Pancreas (tissue), 10 donors: ENCODE data around the gene ZBTB49. TPM values are rescaled to one million over a fixed set of nuclear protein-coding genes. Genes with fewer than 3 reads are reported as not detected.

Experiments
- ATAC-seq, 4 donors: fragments of 200-7000 bp; cut with Tn5 transposase; one replicate each; pipeline versions ENCODE4 v1.8.0 to v1.9.1; 2020; ENCODE audit warnings: mild to moderate bottlenecking in 4 of 4, moderate library complexity in 4 of 4
- DNase-seq, 6 donors: peaks; one replicate each; pipeline ENCODE4 v3.0.0-alpha.2; 2020
- FAIRE-seq: peaks from 2 replicates; lab custom pipeline; 2012; peaks lifted over from hg19 to GRCh38; lab: Jason Lieb, UNC
- H3K27ac ChIP-seq, 4 donors: fragments of 200-600 bp; sonication (generic); 1 replicate in 3 of 4; 2 replicates in 1 of 4; pipeline versions ENCODE4 v1.5.0 to v1.8.0; 2020
- H3K27me3 ChIP-seq, 4 donors: fragments of 200-600 bp; one replicate each; pipeline ENCODE4 v1.8.0; 2021
- H3K36me3 ChIP-seq, 3 donors: fragments of 200-600 bp; sonication (generic) in 1 of 3; one replicate each; pipeline versions ENCODE4 v1.5.0 to v1.8.0; 2020 to 2021
- H3K4me1 ChIP-seq, 3 donors: fragments of 200-600 bp; one replicate each; pipeline ENCODE4 v1.8.0; 2021
- H3K4me3 ChIP-seq, 4 donors: fragments of 200-600 bp; sonication (generic) in 2 of 4; one replicate each; pipeline versions ENCODE4 v1.5.0 to v1.8.0; 2020 to 2021
- H3K9me3 ChIP-seq, 4 donors: fragments of 200-600 bp; one replicate each; pipeline ENCODE4 v1.8.0; 2021
- WGBS, 2 donors: extraction: QIAGEN DNeasy Blood & Tissue Kit; methylation state at CpG; one replicate each; pipeline ENCODE4 v1.1.7; 2013; 5-methylcytosine and 5-hydroxymethylcytosine counted together
- intact Hi-C, 3 donors: fragments of 100-400 bp; cut with DNase I; formaldehyde crosslinking; loops; one replicate each; pipeline versions ENCODE4 v1.11.1 to v1.14.2; 2022
- polyA plus RNA-seq, 2 donors: library from polyadenylated mRNA; stranded (reverse); fragments of 200-250 nt; gene quantifications; one replicate each; pipeline ENCODE4 v1.2.3, GENCODE V29; 2013
- total RNA-seq, 6 donors: library from RNA; stranded (reverse); fragmentation: NEBNext Ultra II Directional in 4 of 6; extraction: Animal tissue kit (Norgen Biotek cat#: 25700) in 4 of 6; gene quantifications; one replicate each; pipeline versions ENCODE4 v1.2.1 to v1.2.4, GENCODE V29; 2021 to 2023
- TF ChIP-seq, protein P1 (sequence below), 4 donors: fragments of 200-600 bp; sonication (generic) in 3 of 4; IDR thresholded peaks; one replicate each; pipeline versions ENCODE4 v1.5.0 to v1.8.0; 2021; ENCODE audit warnings: antibody characterized with exemption in 4 of 4
- donor health status: healthy with polysubstance abuse.
- donor health status: DM: no; HTN: no; CAD: no; lungs with moderate emphysema.
- donor health status: DM: no; HTN: no; CAD: no.
- donor health status: control.
- donor health status: control.
- donor health status: Bipolar disorder and iron deficiency.
- donor health status: DM: yes; HTN: yes; CAD: no.
- donor health status: DM: no; HTN: no; CAD: no.
- donor health status: DM: no; HTN: no; CAD: no.
- donor health status: DM: yes; HTN: yes; CAD: no.

ZBTB49 gene
- total and polyA plus RNA-seq, 8 donors: 1.5 to 3.9 (median 3.4) TPM

DNA sequence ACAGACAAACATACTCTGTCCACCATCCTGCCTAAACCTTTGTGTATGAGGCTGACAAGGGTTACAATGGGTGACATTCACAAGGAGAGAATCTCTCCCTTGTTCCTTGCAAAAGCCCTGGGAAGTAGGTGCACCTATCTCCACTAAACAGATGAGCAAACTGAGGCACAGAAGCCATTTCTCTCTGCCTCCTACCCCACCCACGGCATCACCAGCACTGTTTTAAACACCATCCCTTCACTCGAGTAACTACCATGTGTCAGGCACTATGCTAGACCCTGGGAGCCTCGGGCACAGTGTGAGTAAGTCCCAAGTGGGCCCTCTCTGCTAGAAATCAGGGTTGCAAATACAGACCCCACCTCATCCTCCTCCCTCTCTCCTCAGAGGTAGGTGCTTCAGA is 996 bp upstream of the ZBTB49 start:
- Histone ChIP-seq H3K4me3 (peak overlapping the region; percentile 53 to 96 (median 82)), H3K4me1 (peaks cover 9 to 15% (median 12%) of the 10 kb centered on the region in 3 donors), H3K36me3 (peaks cover 0 to 5% (median 0%) of the 10 kb centered on the region in 3 donors), H3K27me3 (no peaks in the 10 kb centered on the region), H3K9me3 (no peaks in the 10 kb centered on the region), H3K27ac (no peak overlapping the region)
- FAIRE-seq (no peak), DNase-seq (no peak), ATAC-seq (no peak)
- intact Hi-C loops: no loop called here
- TF ChIP-seq, protein P1, sequence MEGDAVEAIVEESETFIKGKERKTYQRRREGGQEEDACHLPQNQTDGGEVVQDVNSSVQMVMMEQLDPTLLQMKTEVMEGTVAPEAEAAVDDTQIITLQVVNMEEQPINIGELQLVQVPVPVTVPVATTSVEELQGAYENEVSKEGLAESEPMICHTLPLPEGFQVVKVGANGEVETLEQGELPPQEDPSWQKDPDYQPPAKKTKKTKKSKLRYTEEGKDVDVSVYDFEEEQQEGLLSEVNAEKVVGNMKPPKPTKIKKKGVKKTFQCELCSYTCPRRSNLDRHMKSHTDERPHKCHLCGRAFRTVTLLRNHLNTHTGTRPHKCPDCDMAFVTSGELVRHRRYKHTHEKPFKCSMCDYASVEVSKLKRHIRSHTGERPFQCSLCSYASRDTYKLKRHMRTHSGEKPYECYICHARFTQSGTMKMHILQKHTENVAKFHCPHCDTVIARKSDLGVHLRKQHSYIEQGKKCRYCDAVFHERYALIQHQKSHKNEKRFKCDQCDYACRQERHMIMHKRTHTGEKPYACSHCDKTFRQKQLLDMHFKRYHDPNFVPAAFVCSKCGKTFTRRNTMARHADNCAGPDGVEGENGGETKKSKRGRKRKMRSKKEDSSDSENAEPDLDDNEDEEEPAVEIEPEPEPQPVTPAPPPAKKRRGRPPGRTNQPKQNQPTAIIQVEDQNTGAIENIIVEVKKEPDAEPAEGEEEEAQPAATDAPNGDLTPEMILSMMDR (IDR thresholded peaks at IDR 0.05): no peak
- WGBS, 2 donors: 6 to 22% methylated on average over 3 of the region's 3 CpGs

DNA sequence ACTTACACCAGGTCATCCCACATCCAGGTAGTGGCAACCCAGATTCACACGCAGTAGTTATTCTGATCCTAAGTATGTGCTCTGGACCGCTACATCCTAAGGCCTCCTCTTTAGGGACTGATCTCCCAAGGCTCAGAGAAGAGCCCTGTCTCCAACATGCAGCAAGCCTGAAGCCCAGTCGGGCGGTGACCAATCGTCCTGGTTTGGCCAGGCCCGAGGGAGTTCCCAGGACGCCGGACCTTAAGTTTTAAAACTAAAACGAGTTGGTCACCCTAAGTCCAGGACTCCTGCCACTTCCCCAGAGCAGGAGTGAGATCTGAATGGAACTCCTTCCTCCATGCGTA is 482 bp upstream of the ZBTB49 start:
- H3K27ac ChIP-seq: peak overlapping the region; percentile 64 to 83 (median 82)
- peak; percentile 4 to 9 (median 7) for ATAC-seq

GRCh38 chr4:4293279-4293678 is 3.2 kb downstream of the ZBTB49 start:
- DNase-seq: no peak
- no peaks in the 10 kb centered on the region for H3K36me3 ChIP-seq
- no peaks in the 10 kb centered on the region for H3K9me3 ChIP-seq
- ATAC-seq: no peak
- no peak for FAIRE-seq
- intact Hi-C loops: no loop called here
- H3K4me3 ChIP-seq: no peak overlapping the region
- H3K4me1 ChIP-seq: peaks cover 9 to 15% (median 12%) of the 10 kb centered on the region in 3 donors
- WGBS, 2 donors: 97% methylated on average over 3 of the region's 3 CpGs
- no peak overlapping the region for H3K27ac ChIP-seq
- TF ChIP-seq, protein P1 (IDR thresholded peaks at IDR 0.05): no peak
- no peaks in the 10 kb centered on the region for H3K27me3 ChIP-seq

More for the DNA sequence above, 482 bp upstream of the ZBTB49 start:
- Histone ChIP-seq H3K4me1 (peaks cover 9 to 15% (median 12%) of the 10 kb centered on the region in 3 donors), H3K27me3 (no peaks in the 10 kb centered on the region), H3K9me3 (no peaks in the 10 kb centered on the region), H3K36me3 (peaks cover 0 to 3% (median 0%) of the 10 kb centered on the region in 3 donors), H3K4me3 (peak overlapping the region; percentile 53 to 96 (median 82))
- intact Hi-C loops: no loop called here
- WGBS, 2 donors: 0 to 2% methylated on average over 9 to 10 of the region's 10 CpGs
- no peak for DNase-seq
- no peak for FAIRE-seq
- TF ChIP-seq, protein P1 (IDR thresholded peaks at IDR 0.05): no peak

DNA sequence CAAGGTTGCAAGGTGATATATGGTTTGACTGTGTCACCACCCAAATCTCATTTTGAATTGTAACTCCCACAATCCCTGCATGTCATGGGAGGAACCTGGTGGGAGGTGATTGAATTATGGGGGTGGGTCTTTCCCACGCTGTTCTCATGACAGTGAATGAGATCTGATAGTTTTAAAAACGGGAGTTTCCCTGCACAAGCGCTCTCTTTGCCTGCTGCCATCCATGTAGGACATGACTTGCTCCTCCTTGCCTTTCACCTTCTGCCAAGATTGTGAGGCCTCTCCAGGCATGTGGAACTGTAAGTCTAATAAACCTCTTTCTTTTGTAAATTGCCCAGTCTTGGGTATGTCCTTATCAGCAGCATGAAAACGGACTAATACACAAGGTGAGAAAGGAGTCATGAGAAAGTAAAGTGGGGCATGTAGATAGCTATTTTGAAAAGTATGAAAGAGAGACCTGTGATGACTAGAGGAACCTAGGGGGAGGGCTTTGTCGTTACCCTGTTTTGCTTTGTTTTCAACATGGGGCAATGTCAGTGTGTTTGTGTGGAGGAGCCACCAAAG is 6.3 kb downstream of the ZBTB49 start:
- no peak for DNase-seq
- no peak for FAIRE-seq
- no peaks in the 10 kb centered on the region for H3K9me3 ChIP-seq

DNA sequence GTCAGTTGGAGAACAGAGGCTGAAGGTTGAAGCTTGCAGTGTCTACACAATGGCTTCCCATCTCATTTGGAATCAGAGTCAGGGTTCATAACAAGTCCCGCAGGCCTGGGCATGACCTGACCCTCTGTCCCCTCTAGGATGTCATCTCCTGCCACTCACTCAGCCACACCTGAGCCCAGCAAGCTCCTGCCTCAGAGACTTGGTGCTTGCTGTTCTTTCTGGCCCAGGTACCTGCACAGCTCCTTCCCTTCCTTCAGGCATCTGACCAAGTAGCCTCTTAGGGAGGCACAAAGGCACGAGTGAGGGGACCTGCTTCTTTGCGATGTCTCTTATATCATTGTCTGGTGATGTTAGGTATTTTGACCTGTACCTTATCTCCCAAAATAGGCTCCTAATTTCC is 9.0 kb downstream of the ZBTB49 start:
- ATAC-seq (no peak), FAIRE-seq (no peak), DNase-seq (no peak)
- Histone ChIP-seq H3K4me1 (peaks cover 0 to 6% (median 0%) of the 10 kb centered on the region in 3 donors), H3K36me3 (peaks cover 0 to 14% (median 0%) of the 10 kb centered on the region in 3 donors), H3K4me3 (no peak overlapping the region), H3K27me3 (no peaks in the 10 kb centered on the region), H3K9me3 (no peaks in the 10 kb centered on the region), H3K27ac (no peak overlapping the region)
- intact Hi-C loops: no loop called here
- TF ChIP-seq, protein P1 (IDR thresholded peaks at IDR 0.05): no peak
- WGBS, 2 donors: 87 to 88% methylated on average over 3 of the region's 3 CpGs

More for the DNA sequence above, 6.3 kb downstream of the ZBTB49 start:
- no peaks in the 10 kb centered on the region for H3K27me3 ChIP-seq
- peaks cover 0 to 8% (median 2%) of the 10 kb centered on the region in 3 donors for H3K4me1 ChIP-seq
- H3K4me3 ChIP-seq: no peak overlapping the region
- intact Hi-C loops: no loop called here
- WGBS, 2 donors: 95 to 97% methylated on average over 5 of the region's 5 CpGs
- TF ChIP-seq, protein P1 (IDR thresholded peaks at IDR 0.05): no peak
- ATAC-seq: no peak
- H3K27ac ChIP-seq: no peak overlapping the region
- no peaks in the 10 kb centered on the region for H3K36me3 ChIP-seq
